ENCODE measurements around the gene MOB1B. TPM values are rescaled to one million over a fixed set of nuclear protein-coding genes. Genes with fewer than 3 reads are reported as not detected.

MOB1B gene
- total and polyA plus RNA-seq, 4 experiments from 2014 or later = 0.58 to 10.8 (median 5.9) TPM

DNA sequence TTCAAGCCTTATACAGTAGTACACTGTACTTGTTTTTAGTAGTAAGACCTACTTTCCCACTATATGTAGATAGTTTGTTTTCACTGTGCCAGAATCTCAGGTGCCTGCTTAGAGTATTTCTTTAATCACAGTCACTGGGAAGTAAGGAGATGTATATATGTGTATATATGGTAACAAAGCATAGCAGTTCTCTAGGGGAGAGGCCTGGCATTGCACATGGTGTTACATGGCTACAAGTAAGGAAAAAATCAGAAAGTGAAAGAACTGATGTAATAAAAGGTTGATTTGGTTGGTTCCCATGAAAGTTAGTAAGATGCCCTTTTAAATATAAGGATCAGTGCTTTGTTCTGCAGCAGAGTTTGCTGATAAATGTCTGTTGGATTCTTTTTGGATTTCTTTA, 81.9 kb downstream of the MOB1B start:
- Histone ChIP-seq H3K9me3 (ENCODE audit: control insufficient read depth in 1 of 2, low read length in 2 of 2) (no peaks in the 10 kb centered on the region), H3K4me3 (ENCODE audit: low read length in 2 of 2) (no peak overlapping the region), H3K36me3 (ENCODE audit: insufficient read depth, low read length) (no peaks in the 10 kb centered on the region), H3K27me3 (ENCODE audit: insufficient read depth, low read length) (no peaks in the 10 kb centered on the region), H3K27ac (ENCODE audit: low read depth, low read length) (no peak overlapping the region), H3K4me1 (ENCODE audit: insufficient read depth, low read length) (no peaks in the 10 kb centered on the region)
- Mint-ChIP-seq H3K36me3 (peaks cover 4% of the 10 kb centered on the region in 2 donors), H3K4me3 (no peak overlapping the region), H3K4me1 (no peaks in the 10 kb centered on the region), H3K9me3 (no peaks in the 10 kb centered on the region), H3K27ac (peak overlapping the region in 1 of 7 donors; percentile 1), H3K27me3 (no peaks in the 10 kb centered on the region)
- DNase-seq = no peak
- ChIA-PET POLR2A (ENCODE audit: partially characterized antibody) (no interaction called here), CTCF (ENCODE audit: partially characterized antibody) (interaction anchor here (0.6 to 8.8 kb wide), 4 partner anchors 10 to 382 kb away, joined by 3 to 74 read pairs (median 18); partner anchors contain the start of gene DCK)
- intact Hi-C loops (cut with micrococcal nuclease) = loop anchor here (1.0 to 2.0 kb wide), 2 partner anchors 26 to 201 kb away; no protein-coding TSS in a partner anchor

DNA sequence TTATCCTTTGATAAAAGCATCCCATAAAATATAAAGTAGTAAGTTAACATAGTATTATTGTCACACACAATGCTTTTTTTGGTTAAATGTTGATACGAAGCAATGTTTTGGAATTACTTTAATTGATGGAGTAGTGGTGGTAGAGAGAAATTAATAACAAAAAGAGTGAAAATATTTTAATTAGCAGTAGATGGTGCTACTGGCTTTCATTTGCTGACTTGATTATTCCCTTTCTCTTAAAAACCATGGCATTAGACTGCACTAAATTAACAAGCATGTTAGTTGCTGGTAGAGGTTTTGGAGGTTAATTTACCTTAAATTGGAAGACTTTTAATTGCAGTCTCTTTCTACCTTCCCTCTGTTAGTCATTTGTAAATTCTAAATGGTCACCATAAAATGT, 82.4 kb downstream of the MOB1B start:
- no peaks in the 10 kb centered on the region for H3K27me3 Mint-ChIP-seq
- Histone ChIP-seq H3K27me3 (ENCODE audit: insufficient read depth, low read length) (no peaks in the 10 kb centered on the region), H3K27ac (ENCODE audit: low read depth, low read length) (no peak overlapping the region), H3K9me3 (ENCODE audit: control insufficient read depth in 1 of 2, low read length in 2 of 2) (no peaks in the 10 kb centered on the region), H3K4me3 (ENCODE audit: low read length in 2 of 2) (no peak overlapping the region), H3K36me3 (ENCODE audit: insufficient read depth, low read length) (no peaks in the 10 kb centered on the region), H3K4me1 (ENCODE audit: insufficient read depth, low read length) (no peaks in the 10 kb centered on the region)
- no peak overlapping the region for H3K27ac Mint-ChIP-seq
- no peak overlapping the region for H3K4me3 Mint-ChIP-seq
- POLR2A ChIA-PET (ENCODE audit: partially characterized antibody) = no interaction called here
- H3K36me3 Mint-ChIP-seq = peaks cover 0 to 4% of the 10 kb centered on the region in 2 donors
- no peaks in the 10 kb centered on the region for H3K4me1 Mint-ChIP-seq
- peak in 2 of 5 donors; percentile 22 to 30 for DNase-seq
- no peaks in the 10 kb centered on the region for H3K9me3 Mint-ChIP-seq
- intact Hi-C loops (cut with micrococcal nuclease) = loop anchor here (1.0 to 2.0 kb wide), 2 partner anchors 26 to 200 kb away; no protein-coding TSS in a partner anchor
- CTCF ChIA-PET (ENCODE audit: partially characterized antibody) = interaction anchor here (0.6 to 8.8 kb wide), 5 partner anchors 10 to 383 kb away, joined by 3 to 74 read pairs (median 16); partner anchors contain the start of gene DCK

DNA sequence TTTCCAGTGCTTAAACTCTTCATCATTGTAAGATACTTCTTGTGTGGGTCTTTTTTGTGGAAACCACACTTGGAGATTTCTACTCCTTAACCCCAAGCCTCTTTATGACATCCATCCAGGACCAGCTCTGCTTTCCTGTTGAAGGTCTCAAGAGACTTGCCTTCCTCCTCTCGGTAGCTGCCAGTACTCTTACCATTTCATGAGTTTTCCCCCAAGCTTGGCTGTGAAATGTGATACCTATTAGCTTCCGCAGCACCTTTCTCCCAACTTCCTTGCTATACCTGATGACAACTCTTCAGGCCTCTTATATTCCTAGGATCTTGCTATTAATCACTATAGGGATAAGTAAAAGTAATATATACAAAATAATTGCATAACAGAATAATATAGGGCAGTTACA, 89.4 kb downstream of the MOB1B start:
- Histone ChIP-seq H3K36me3 (ENCODE audit: insufficient read depth, low read length) (no peaks in the 10 kb centered on the region), H3K9me3 (ENCODE audit: control insufficient read depth in 1 of 2, low read length in 2 of 2) (no peaks in the 10 kb centered on the region), H3K4me3 (ENCODE audit: low read length in 2 of 2) (no peak overlapping the region), H3K27me3 (ENCODE audit: insufficient read depth, low read length) (no peaks in the 10 kb centered on the region), H3K4me1 (ENCODE audit: insufficient read depth, low read length) (peaks cover 32% of the 10 kb centered on the region), H3K27ac (ENCODE audit: low read depth, low read length) (no peak overlapping the region)
- peak overlapping the region in 1 of 8 donors; percentile 32 for H3K4me3 Mint-ChIP-seq
- no peaks in the 10 kb centered on the region for H3K9me3 Mint-ChIP-seq
- H3K27ac Mint-ChIP-seq = peak overlapping the region in 2 of 7 donors; percentile 72 to 84
- H3K27me3 Mint-ChIP-seq = no peaks in the 10 kb centered on the region
- POLR2A ChIA-PET (ENCODE audit: partially characterized antibody) = interaction anchor here (0.6 kb wide), 1 partner anchor 46 kb away, joined by 3 read pairs; no protein-coding TSS in a partner anchor
- H3K4me1 Mint-ChIP-seq = peaks cover 21 to 37% (median 25%) of the 10 kb centered on the region in 4 donors
- CTCF ChIA-PET (ENCODE audit: partially characterized antibody) = interaction anchor here (2.8 kb wide), 1 partner anchor 18 kb away, joined by 24 read pairs; no protein-coding TSS in a partner anchor
- intact Hi-C loops (cut with micrococcal nuclease) = loop anchor here (5.0 kb wide), 1 partner anchor 304 kb away; the partner anchor contains the start of gene UTP3
- no peak for DNase-seq
- H3K36me3 Mint-ChIP-seq = peaks cover 0 to 13% of the 10 kb centered on the region in 2 donors

DNA sequence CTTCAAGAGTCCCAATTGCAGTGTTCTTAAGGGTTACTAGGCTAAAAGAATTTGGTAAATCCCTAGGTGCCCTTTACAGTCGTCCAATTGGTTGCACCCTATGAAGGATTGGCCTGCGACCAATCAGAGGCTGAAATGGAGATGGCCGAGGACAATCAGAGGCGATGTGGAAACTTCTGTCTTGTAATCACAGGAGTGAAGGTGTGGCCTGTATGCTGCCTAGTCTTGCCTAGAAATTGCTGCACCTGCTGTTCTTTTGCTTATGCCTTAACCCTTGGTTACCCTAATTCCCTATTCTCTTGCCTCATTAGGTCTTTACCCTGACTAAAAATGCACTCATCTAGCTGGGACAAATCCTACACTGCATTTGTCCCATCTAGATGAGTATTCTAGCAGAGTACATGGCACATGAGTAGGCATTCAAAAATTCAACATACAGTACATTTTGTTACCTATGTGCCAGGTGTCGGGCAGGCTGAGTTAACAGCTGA, 90.3 kb downstream of the MOB1B start:
- Histone ChIP-seq H3K4me1 (ENCODE audit: insufficient read depth, low read length) (peaks cover 40% of the 10 kb centered on the region), H3K36me3 (ENCODE audit: insufficient read depth, low read length) (no peaks in the 10 kb centered on the region), H3K27me3 (ENCODE audit: insufficient read depth, low read length) (no peaks in the 10 kb centered on the region), H3K4me3 (ENCODE audit: low read length in 2 of 2) (peak overlapping the region; percentile 81 to 99), H3K27ac (ENCODE audit: low read depth, low read length) (peak overlapping the region; percentile 80), H3K9me3 (ENCODE audit: control insufficient read depth in 1 of 2, low read length in 2 of 2) (no peaks in the 10 kb centered on the region)
- H3K4me3 Mint-ChIP-seq = peak overlapping the region; percentile 87 to 99 (median 96)
- H3K27ac Mint-ChIP-seq = peak overlapping the region; percentile 87 to 98 (median 93)
- no peaks in the 10 kb centered on the region for H3K27me3 Mint-ChIP-seq
- ChIA-PET CTCF (ENCODE audit: partially characterized antibody) (interaction anchor here (0.8 to 8.0 kb wide), 4 partner anchors 12 to 192 kb away, joined by 3 to 127 read pairs (median 4); no protein-coding TSS in a partner anchor), POLR2A (ENCODE audit: partially characterized antibody) (interaction anchor here (1.0 to 4.1 kb wide), 9 partner anchors 10 to 308 kb away, joined by 3 to 44 read pairs (median 6); partner anchors contain the start of genes GRSF1, MOB1B and UTP3)
- H3K4me1 Mint-ChIP-seq = peaks cover 29 to 45% (median 34%) of the 10 kb centered on the region in 4 donors
- intact Hi-C loops (cut with micrococcal nuclease) = loop anchor here (2.0 to 5.0 kb wide), 3 partner anchors 90 to 305 kb away; partner anchors contain the start of genes GRSF1, MOB1B and UTP3
- H3K36me3 Mint-ChIP-seq = peaks cover 0 to 13% of the 10 kb centered on the region in 2 donors
- no peaks in the 10 kb centered on the region for H3K9me3 Mint-ChIP-seq
- DNase-seq = no peak

DNA sequence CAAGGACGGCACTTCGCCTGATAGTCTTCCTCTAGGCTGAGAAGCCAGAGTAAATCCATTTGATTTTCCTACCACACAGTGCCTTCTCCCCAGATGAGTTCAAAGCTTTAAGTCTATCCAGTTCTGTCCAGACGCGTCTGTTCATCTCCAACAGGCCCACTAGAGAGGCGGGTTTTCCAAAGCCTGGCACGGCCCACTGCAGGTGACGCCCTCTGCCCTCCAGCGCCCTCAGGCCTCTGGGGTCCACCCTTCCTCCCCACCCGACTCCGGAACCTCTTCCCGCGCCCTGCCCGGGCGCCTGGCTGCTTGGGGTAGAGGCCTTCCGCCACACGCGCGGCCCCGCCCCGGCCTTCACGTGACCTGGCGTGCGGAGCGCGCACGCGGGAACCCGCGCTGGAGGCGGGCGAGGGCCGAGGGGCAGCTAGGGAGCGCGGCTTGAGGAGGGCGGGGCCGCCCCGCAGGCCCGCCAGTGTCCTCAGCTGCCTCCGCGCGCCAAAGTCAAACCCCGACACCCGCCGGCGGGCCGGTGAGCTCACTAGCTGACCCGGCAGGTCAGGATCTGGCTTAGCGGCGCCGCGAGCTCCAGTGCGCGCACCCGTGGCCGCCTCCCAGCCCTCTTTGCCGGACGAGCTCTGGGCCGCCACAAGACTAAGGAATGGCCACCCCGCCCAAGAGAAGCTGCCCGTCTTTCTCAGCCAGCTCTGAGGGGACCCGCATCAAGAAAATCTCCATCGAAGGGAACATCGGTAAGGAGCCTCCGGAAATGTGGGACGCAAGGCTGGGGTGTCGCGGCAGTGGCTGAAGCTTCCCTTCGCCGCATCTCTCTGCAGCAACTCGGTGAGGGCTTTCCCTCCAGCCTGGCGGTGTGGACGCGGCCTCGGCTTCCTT, 91.3 kb downstream of the MOB1B start, which contains the start of gene DCK:
DCK (plus strand) TSS at position 469 of the 888 bp plus-strand sequence; CDS start at position 656, 187 bp downstream.
- Histone ChIP-seq H3K27ac (ENCODE audit: low read depth, low read length) (peak within 1 kb of the TSS; percentile 80), H3K4me3 (ENCODE audit: low read length in 2 of 2) (peak within 1 kb of the TSS; percentile 81 to 99), H3K27me3 (ENCODE audit: insufficient read depth, low read length) (no peaks in the 10 kb centered on the region), H3K9me3 (ENCODE audit: control insufficient read depth in 1 of 2, low read length in 2 of 2) (no peaks in the 10 kb centered on the region), H3K36me3 (ENCODE audit: insufficient read depth, low read length) (peaks cover 1% of the 10 kb centered on the region), H3K4me1 (ENCODE audit: insufficient read depth, low read length) (peaks cover 50% of the 10 kb centered on the region)
- Mint-ChIP-seq H3K27me3 (no peaks in the 10 kb centered on the region), H3K36me3 (peaks cover 7 to 15% of the 10 kb centered on the region in 2 donors), H3K27ac (peak within 1 kb of the TSS; percentile 87 to 98 (median 95)), H3K9me3 (no peaks in the 10 kb centered on the region), H3K4me3 (peak within 1 kb of the TSS; percentile 88 to 99 (median 96)), H3K4me1 (peaks cover 35 to 55% (median 42%) of the 10 kb centered on the region in 4 donors)
- peak; percentile 82 to 87 (median 84) for DNase-seq
- POLR2A ChIA-PET (ENCODE audit: partially characterized antibody) = interaction anchor here (0.9 to 4.1 kb wide), 14 partner anchors 10 to 309 kb away, joined by 3 to 44 read pairs (median 6); partner anchors contain the start of genes GRSF1, MOB1B and UTP3
- intact Hi-C loops (cut with micrococcal nuclease) = loop anchor here (1.0 to 5.0 kb wide), 5 partner anchors 11 to 306 kb away; partner anchors contain the start of genes GRSF1, MOB1B and UTP3
- CTCF ChIA-PET (ENCODE audit: partially characterized antibody) = interaction anchor here (0.6 to 8.0 kb wide), 12 partner anchors 8 to 308 kb away, joined by 3 to 127 read pairs (median 4); no protein-coding TSS in a partner anchor

DNA sequence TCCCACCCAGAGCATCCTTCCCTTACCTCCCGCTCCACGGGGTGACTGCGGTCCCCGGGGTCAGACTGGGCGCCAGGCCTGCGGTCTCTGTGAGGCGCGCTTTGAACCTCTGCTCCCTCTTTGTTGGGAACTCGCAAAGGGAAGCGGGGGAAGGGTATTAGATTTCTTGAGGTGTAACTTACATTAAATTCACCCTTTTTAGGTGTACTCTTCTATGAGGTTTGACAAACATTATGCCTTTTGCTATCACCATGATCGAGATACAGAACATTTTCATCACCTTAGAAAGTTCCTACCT, 91.8 kb downstream of the MOB1B start:
- H3K4me3 ChIP-seq (ENCODE audit: low read length in 2 of 2) = peak overlapping the region; percentile 81 to 99
- peak overlapping the region; percentile 79 to 98 (median 93) for H3K27ac Mint-ChIP-seq
- peaks cover 56% of the 10 kb centered on the region for H3K4me1 ChIP-seq (ENCODE audit: insufficient read depth, low read length)
- H3K36me3 Mint-ChIP-seq = peaks cover 11 to 19% of the 10 kb centered on the region in 2 donors
- intact Hi-C loops (cut with micrococcal nuclease) = loop anchor here (5.0 kb wide), 1 partner anchor 307 kb away; the partner anchor contains the start of gene UTP3
- ChIA-PET CTCF (ENCODE audit: partially characterized antibody) (interaction anchor here (0.6 to 8.0 kb wide), 12 partner anchors 9 to 309 kb away, joined by 3 to 127 read pairs (median 5); no protein-coding TSS in a partner anchor), POLR2A (ENCODE audit: partially characterized antibody) (interaction anchor here (0.6 to 4.1 kb wide), 14 partner anchors 9 to 306 kb away, joined by 3 to 44 read pairs (median 6); partner anchors contain the start of genes GRSF1, MOB1B and UTP3)
- peaks cover 5% of the 10 kb centered on the region for H3K36me3 ChIP-seq (ENCODE audit: insufficient read depth, low read length)
- H3K4me1 Mint-ChIP-seq = peaks cover 38 to 61% (median 46%) of the 10 kb centered on the region in 4 donors
- DNase-seq = no peak
- no peaks in the 10 kb centered on the region for H3K9me3 Mint-ChIP-seq
- H3K4me3 Mint-ChIP-seq = peak overlapping the region; percentile 88 to 99 (median 96)
- H3K9me3 ChIP-seq (ENCODE audit: control insufficient read depth in 1 of 2, low read length in 2 of 2) = no peaks in the 10 kb centered on the region
- no peaks in the 10 kb centered on the region for H3K27me3 Mint-ChIP-seq
- H3K27ac ChIP-seq (ENCODE audit: low read depth, low read length) = peak overlapping the region; percentile 80
- no peaks in the 10 kb centered on the region for H3K27me3 ChIP-seq (ENCODE audit: insufficient read depth, low read length)

Measured in CD4-positive, alpha-beta memory T cell (primary cell).